IMR-90 (cell line): Measurements from ENCODE around the gene CAV2.

Experiments
- CEBPB ChIP-seq: IDR thresholded peaks from 2 replicates; pipeline ENCODE4 v1.6.1; 2012; ENCODE audit warnings: low read depth, low read length, improper control_type of control experiment
- CTCF ChIP-seq: conservative IDR thresholded peaks from 2 replicates; pipeline ENCODE4 v1.5.1; 2012; ENCODE audit warnings: mild to moderate bottlenecking, low read depth, low read length, improper control_type of control experiment
- ELK1 ChIP-seq: fragments of 150-350 bp; IDR thresholded peaks from 2 replicates; pipeline ENCODE4 v1.6.1; 2016; ENCODE audit warnings: low read depth, mild to moderate bottlenecking, low read length, moderate library complexity, borderline replicate concordance
- MAFK ChIP-seq: IDR thresholded peaks from 2 replicates; pipeline ENCODE4 v1.6.1; 2012; ENCODE audit warnings: low read depth, low read length, improper control_type of control experiment
- MXI1 ChIP-seq: IDR thresholded peaks from 2 replicates; pipeline ENCODE4 v1.6.1; 2012; ENCODE audit warnings: low read depth, mild to moderate bottlenecking, low read length, moderate library complexity, borderline replicate concordance
- POLR2A ChIP-seq: IDR thresholded peaks from 2 replicates; pipeline ENCODE4 v1.6.1; 2012; ENCODE audit warnings: mild to moderate bottlenecking, low read depth, low read length
- RAD21 ChIP-seq: IDR thresholded peaks from 2 replicates; pipeline ENCODE4 v1.6.1; 2012; ENCODE audit warnings: low read length, improper control_type of control experiment
- RFX5 ChIP-seq: IDR thresholded peaks from 2 replicates; pipeline ENCODE4 v1.8.0; 2012; ENCODE audit warnings: low read depth, mild to moderate bottlenecking, low read length, moderate library complexity
- USF2 ChIP-seq: fragments of 150-350 bp; IDR thresholded peaks from 2 replicates; pipeline ENCODE4 v1.6.1; 2017; ENCODE audit warnings: mild to moderate bottlenecking, antibody characterized with exemption, low read length, low read depth

DNA sequence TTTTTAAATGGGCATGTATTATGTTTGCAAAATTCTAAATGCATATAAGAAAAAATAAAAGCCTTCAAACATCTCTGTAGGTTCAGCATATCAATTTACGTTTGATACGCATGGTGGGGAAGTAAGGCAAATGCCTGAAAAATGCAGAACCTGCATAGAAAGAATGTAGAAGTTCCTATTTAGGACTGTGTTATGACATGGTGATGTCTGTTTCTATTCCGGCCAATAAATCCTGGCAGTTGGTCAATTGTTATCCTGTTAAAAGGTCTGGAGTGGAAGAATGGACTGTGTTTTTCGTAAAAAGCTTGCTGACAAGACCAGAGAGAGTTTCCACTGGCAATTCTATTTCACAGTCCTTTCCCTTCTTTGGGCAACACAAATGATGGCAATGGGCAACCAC, 49.6 kb upstream of the CAV2 start:
- TF ChIP-seq CTCF (no peak), MAFK (no peak), RAD21 (no peak), ELK1 (no peak), MXI1 (no peak), USF2 (no peak), CEBPB (no peak), RFX5 (no peak), POLR2A (no peak)
